OCI-M1 (cell line): ENCODE measurements around the gene FERMT1.

ENCODE experiments used
- DNase-seq: peaks from one replicate; lab custom pipeline; 2025; lab: John Stamatoyannopoulos, UW

FERMT1 gene

GRCh38 chr20:6069669-6070068 lies 53.2 kb downstream of the FERMT1 start:
- no peak for DNase-seq

DNA sequence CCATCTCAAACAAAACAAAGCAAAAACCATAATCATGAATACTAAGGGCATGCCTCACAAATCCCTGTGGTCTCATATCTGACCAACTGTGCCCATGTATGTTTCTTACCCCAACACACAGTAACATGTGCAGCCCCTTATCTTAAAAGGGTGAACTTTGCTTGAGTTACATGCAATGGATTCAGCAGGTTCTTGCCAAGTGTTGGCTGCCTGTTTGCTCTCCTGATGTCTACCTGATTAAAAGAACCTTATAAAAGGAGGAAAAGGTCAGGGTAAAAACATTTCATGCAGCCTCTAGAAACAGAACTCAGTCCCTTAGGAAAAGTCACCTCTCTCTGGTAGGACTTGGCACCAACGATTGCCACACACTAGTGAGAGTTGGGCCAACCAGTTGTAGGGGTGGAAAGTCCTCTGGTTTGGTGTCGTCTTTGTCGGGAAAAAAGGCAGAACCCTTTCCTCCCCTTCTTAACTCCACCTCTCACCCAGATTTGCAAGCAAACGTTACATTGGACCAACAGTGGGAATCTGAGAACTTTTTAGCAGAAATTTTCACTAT lies 55.0 kb downstream of the FERMT1 start:
- no peak for DNase-seq

DNA sequence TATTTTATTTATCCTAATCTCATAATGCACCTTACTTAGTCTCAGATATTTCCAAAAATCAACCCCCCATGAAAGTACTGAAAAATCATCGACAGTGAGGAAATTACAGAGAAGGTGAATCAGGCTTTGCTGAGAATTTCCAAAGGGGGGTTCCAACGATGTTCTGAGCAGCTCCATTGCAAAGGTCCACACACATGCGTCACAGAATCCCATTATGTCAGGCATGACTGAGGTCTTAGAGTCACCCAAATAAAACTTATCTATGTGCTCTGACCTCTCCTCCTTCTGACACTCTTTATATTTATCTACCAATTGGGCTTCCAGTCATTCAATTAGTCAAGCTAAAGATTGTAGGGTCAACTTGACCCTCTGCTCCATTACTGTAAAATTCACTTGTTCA lies 56.2 kb downstream of the FERMT1 start:
- no peak for DNase-seq

DNA sequence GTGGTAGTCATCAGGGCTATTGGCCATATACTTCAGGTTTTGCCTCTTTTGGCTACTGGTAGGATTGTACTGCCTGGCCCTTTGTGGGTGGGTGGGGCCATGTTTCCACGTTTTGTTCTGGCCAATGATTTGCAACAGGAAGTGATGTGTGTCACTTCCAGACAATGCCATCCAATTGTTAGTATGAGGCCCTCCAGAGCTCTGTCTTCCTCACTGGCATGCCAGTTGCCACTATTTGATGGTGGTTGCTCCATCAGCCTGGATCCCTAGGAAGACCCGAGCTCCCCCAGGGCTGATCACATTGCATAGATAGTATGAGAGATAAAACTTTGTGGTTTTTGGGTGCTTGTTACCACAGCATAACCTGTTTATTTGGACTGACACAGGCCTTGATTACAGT lies 61.3 kb downstream of the FERMT1 start:
- DNase-seq, result no peak

GRCh38 chr20:6060213-6060612 lies 62.6 kb downstream of the FERMT1 start:
- no peak for DNase-seq

DNA sequence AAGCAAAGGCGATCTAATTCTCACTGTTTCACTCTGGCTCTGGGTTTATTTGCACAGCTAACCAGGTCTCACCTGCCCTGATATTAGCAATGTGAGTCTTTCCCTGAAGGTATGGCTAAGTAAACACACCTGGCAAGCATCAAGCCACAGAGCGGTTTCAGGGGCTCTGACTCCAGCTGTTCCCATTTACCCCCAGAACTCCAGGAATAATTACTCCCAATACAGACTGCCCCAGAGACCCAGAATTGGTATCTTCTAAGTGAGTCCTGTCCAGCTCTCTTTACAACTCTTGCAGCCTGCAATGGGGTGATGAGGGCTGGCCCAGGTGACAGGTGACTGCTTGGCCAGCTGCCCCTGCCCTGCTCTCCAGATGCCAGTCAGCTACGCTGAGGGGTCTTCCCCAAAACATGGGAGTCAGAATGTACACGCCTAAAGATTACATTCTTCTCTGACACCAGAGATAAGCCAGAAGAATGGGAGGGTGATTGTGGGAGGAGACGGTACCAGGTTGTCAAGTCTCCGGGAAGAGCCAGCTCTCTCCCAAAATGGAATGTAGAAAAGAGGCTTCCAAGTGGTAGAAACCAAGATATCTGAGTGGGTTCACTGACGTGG lies 64.0 kb downstream of the FERMT1 start:
- no peak for DNase-seq

DNA sequence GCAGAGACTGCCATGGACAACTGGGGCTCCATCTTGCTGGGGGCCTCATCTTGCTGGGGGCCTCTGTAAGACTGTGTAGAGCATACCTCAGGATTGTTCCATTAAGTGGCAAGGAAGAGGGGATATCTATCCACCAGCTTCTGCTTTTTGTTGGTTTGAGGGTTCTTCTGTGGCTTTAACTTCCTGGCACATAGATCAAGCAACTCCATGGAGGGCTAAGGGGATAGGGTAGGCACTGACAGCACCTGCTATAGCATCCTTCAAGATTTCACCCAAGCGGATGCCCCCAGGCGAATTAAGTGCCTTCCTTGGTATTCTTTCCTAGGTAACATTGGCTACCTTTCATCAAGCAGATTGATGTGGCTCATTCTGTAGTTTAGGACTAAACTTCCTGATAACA lies 65.1 kb downstream of the FERMT1 start:
- peak; percentile 56 for DNase-seq

- no peak for DNase-seq
Measured at GRCh38 chr20:6057139-6057538, 65.7 kb downstream of the FERMT1 start.

DNA sequence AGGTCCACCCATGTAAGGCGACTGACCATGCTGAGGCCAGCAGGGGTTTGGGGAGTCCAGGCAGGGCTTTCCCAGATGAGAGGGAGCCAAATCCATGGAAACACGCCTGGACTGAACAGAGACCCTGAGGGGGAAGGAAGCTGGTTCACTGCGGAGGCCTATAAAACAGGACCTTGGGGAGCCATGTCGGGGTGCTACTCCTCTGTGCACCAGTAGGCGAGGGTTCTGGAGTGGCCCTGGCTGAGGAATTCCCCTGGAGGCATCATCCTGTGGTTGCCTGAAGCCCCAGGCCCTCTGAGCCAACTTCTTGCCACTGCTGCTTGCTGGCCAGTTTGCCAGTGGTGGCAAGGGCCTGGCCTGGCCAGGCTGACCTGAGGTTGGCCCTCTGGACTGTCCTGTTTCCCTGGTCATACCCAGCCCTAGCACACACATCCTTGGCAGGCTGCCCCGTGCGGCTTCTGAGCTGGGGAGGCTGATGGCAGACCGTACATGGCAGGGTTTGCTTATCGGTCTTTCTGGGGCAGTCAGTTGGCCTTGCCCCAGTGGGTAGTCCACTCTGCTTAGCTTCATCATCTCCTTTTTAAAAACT lies 66.8 kb downstream of the FERMT1 start:
- no peak for DNase-seq

- peak; percentile 82 for DNase-seq
Measured at GRCh38 chr20:6055161-6055783, 67.6 kb downstream of the FERMT1 start.

DNA sequence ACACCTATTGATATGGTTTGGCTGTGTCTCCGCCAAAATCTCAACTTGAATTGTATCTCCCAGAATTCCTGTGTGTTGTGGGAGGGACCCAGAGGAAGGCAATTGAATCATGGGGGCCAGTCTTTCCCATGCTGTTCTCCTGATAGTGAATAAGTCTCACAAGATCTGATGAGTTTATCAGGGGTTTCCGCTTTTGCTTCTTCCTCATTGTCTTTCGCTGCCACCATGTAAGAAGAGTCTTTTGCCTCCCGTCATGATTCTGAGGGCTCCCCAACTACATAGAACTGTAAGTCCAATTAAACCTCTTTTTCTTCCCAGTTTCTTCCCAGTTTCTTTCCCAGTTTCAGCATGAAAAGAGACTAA lies 68.2 kb downstream of the FERMT1 start:
- DNase-seq, result peak; percentile 76

- no peak for DNase-seq
Measured at GRCh38 chr20:6053776-6054688, 68.8 kb downstream of the FERMT1 start, which contains the start of gene LRRN4. TSS of gene LRRN4 (minus strand) at chr20:6054060. CDS start at chr20:6052799, 1,261 bp downstream.

GRCh38 chr20:6053064-6053775 lies 69.6 kb downstream of the FERMT1 start:
- no peak for DNase-seq

- no peak for DNase-seq
Measured at GRCh38 chr20:6051505-6051904, 71.3 kb downstream of the FERMT1 start.

DNA sequence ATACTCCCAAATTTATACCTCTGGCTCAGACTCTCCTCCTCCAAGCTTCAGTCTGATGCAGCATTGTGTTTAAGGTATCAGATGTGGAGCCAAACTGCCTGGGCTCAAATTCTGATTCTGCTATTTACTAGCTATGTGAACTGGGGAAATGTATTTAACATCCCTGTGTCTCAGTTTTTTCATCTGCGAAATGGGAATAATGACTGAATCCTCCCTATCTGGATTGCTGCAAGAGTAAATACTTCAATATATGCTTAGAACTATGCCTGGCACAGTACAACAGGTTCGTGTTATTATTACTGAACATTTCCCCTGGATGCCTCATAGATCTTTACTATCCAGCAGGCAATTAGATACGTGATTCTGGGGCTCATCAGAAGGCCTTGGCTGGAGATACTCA lies 74.4 kb downstream of the FERMT1 start:
- DNase-seq, result no peak

GRCh38 chr20:6046432-6046831 lies 76.4 kb downstream of the FERMT1 start:
- DNase-seq, result no peak

GRCh38 chr20:6045566-6045965 lies 77.3 kb downstream of the FERMT1 start:
- peak; percentile 41 for DNase-seq

DNA sequence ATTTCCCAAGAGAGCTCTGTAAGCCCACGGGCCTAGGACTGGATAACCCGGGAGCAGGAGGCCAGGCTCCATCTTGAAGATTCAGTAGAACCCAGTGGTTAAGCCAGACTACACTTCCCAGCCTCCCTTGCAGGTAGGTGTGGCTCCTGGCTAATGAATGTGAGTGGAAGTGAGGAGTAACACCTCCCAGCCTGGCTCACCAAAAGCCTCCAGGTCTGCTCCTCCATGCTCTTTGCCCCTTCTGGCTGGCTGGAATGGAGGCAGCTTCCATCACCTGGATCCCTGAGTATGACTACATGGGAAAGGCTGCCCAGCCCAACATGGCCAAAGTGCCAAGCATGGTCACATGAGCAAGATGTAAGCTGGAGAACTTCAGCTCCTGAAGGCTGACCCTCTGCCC lies 78.7 kb downstream of the FERMT1 start:
- peak; percentile 39 for DNase-seq

DNA sequence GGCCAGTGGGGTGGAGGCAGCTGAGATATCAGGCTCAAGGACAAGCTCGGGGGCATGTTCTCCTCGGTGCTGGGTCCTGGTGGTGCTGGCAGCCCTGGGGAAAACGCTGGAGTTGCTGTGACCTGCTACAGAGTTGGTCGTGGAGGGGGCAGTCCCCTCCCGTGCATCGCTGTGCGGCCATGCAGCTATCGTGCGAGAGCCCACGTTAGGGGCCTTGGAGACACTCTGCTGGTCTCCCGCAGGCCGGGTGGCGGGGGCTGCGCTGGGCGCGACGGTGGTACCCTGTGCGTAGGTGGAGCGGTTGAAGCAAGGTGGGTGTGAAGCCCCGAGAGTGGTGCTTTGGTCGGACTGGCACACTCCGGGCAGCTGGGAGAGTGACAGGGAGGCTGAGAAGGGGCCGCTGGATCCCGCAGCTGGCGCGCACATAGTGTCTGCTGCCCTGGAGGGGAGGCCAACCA lies 81.0 kb downstream of the FERMT1 start:
- DNase-seq, result no peak

DNA sequence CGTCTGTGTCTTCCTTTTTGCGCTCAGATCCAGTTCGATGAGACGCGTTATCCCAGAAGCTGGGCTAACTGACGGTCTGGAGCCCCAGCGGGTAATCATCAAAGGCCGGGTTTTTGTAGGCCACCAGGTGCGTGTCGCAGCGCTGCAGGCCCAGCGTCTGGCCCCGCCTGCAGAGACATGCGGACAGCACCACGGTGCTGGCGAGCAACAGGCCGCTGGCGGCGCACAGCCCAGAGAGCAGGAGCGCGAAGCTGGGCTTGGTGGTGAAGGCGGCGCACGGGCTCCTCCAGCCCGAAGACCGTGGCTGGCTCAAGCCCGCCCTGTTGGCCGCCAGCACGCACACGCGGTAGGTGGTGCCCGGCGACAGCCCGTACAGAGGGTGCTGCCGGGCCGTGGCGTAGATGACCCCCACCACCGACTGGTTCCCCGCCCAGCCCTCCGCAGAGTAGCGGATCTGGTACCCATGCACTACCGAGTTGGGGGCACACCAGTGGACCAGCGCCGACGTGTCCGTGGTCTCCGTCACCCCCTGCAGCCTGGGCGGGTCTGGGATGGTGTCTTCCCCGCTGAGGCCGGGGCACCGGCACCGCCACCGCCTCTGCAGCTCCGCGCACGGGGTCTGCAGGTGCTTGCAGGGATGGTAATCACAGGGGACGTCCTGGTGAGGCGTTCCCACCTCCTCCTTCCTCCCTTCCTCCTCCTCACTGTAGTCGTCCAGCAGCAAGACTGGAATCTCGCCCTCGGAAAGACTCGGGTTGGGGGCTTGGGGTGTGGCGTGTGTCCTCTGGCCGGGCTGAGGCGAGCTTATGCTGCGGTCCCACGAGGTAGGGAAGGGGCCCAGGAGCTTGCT lies 81.6 kb downstream of the FERMT1 start:
- DNase-seq, result no peak

GRCh38 chr20:6040540-6040939 lies 82.3 kb downstream of the FERMT1 start:
- DNase-seq, result no peak
